T-helper 1 cell treated with Interleukin-12 subunit alpha and Interleukin-12 subunit beta and Interleukin-4 antibody, amounts not matched to agents 30 μg/mL and 1 μg/mL, for 36 hours (primary cell): Measurements from ENCODE around the gene USP48.
"Not testable (repeated sequence)": the region's sequence is repeated elsewhere in the genome, so short reads cannot be mapped to it uniquely, and the experiment has no call there.

Experiments used
- H3K27ac Mint-ChIP-seq: one replicate; pipeline ENCODE4 v1.8.0; 2021; ENCODE audit warnings: mild to moderate bottlenecking, mixed read lengths
- H3K27me3 Mint-ChIP-seq: one replicate; pipeline ENCODE4 v1.8.0; 2021; ENCODE audit warnings: low read depth, mixed read lengths
- H3K36me3 Mint-ChIP-seq: one replicate; pipeline ENCODE4 v1.8.0; 2021; ENCODE audit warnings: low read depth, mixed read lengths
- H3K4me1 Mint-ChIP-seq: one replicate; pipeline ENCODE4 v1.8.0; 2021; ENCODE audit warnings: low read depth, mixed read lengths
- H3K4me3 Mint-ChIP-seq: one replicate; pipeline ENCODE4 v1.8.0; 2021; ENCODE audit warnings: mild to moderate bottlenecking, moderate library complexity, mixed read lengths
- H3K9me3 Mint-ChIP-seq: one replicate; pipeline ENCODE4 v1.8.0; 2021; ENCODE audit warnings: mixed read lengths

The USP48 gene

DNA sequence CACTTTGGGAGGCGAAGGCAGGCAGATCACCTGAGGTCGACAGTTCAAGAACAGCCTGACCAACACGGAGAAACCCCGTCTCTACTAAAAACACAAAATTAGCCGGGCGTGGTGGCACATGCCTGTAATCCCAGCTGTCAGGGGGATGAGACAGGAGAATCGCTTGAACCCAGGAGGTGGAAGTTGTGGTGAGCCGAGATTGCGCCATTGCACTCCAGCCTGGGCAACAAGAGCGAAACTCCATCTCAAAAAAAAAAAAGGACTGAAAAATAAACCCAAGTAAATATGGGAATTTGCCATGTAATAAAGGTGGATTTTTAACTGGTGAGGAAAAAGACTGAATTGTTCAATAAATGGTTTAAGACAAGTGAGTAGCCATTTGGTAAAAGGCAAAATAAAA, 11.3 kb downstream of the USP48 start:
- Mint-ChIP-seq H3K4me1 (peaks cover 33% of the 10 kb centered on the region), H3K36me3 (peaks cover 15% of the 10 kb centered on the region)
- H3K4me3 Mint-ChIP-seq, H3K27me3 Mint-ChIP-seq, H3K27ac Mint-ChIP-seq, H3K9me3 Mint-ChIP-seq: not testable (repeated sequence)

DNA sequence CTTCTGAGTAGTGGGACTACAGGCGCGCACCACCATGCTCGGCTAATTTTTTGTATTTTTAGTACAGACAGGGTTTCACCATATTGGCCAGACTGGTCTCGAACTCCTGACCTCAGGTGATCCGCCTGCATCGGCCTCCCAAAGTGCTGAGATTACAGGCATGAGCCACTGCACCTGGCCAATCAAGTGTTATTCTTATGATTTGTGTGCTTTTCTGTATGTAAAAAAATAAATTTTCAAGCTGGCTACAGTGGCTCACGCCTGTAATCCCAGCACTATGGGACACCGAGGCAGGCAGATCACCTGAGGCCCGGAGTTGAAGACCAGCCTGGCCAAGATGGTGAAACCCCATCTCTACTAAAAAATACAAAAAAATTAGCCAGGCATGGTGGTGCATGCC, 12.3 kb downstream of the USP48 start:
- H3K27ac Mint-ChIP-seq, H3K27me3 Mint-ChIP-seq, H3K9me3 Mint-ChIP-seq, H3K4me3 Mint-ChIP-seq: not testable (repeated sequence)
- Mint-ChIP-seq H3K36me3 (peaks cover 12% of the 10 kb centered on the region), H3K4me1 (peaks cover 32% of the 10 kb centered on the region)

DNA sequence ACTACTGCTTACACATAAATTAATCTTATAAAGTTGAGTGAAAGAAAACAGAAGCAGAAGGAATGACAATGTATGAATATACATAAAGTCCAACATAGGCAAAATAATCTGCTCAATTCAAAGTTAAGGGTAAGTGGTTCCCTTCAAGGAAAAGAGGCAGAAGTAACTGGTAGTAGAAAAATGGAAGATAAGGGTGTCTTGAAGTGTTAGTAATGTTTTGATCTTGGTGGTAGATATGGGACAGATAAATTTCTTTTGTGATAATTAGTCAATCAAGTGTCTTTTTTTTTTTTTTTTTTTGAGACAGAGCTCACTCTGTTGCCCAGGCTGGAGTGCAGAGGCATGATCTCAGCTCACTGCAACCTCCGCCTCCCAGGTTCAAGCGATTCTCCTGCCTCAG, 12.7 kb downstream of the USP48 start:
- Mint-ChIP-seq H3K27me3 (no peaks in the 10 kb centered on the region), H3K36me3 (peaks cover 12% of the 10 kb centered on the region), H3K4me3 (no peak overlapping the region), H3K9me3 (no peaks in the 10 kb centered on the region), H3K4me1 (peaks cover 31% of the 10 kb centered on the region), H3K27ac (no peak overlapping the region)

DNA sequence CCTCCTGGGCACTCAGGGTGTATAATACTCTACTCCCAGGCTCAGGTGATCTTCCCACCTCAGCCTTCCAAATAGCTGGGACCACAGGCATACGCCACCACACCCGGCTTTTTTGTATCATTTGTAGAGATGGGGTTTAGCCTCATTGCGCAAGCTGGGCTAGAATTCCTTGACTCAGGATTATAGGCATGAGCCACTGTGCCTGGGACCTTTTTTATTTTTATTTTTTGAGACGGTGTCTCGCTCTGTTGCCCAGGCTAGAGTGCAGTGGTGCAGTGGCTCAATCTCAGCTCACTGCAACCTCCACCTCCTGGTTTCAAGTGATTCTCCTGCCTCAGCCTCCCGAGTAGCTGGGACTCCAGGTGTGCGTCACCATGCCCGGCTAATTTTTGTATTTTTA, 15.8 kb downstream of the USP48 start:
- peaks cover 34% of the 10 kb centered on the region for H3K4me1 Mint-ChIP-seq
- H3K4me3 Mint-ChIP-seq, H3K27ac Mint-ChIP-seq, H3K36me3 Mint-ChIP-seq, H3K9me3 Mint-ChIP-seq, H3K27me3 Mint-ChIP-seq: not testable (repeated sequence)

DNA sequence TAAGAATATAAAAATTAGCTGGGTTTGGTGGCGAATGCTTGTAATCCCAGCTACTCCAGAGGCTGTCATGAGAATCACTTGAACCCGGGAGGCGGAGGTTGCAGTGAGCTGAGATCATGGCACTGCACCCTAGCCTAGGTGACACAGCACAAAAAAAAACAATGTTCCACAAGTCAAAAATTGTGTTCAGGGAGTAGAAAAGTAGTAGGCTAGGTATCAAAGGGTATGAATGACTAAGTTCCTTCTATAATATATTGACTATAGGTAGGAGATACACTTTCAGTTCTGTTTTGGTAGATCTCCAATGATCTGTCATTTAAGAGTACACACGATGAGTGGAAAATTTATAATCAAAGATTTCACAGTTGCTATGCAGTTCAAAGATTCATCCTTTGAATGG, 16.7 kb downstream of the USP48 start:
- H3K4me3 Mint-ChIP-seq = no peak overlapping the region
- no peak overlapping the region for H3K27ac Mint-ChIP-seq
- H3K4me1 Mint-ChIP-seq = peaks cover 35% of the 10 kb centered on the region
- H3K27me3 Mint-ChIP-seq = no peaks in the 10 kb centered on the region
- no peaks in the 10 kb centered on the region for H3K9me3 Mint-ChIP-seq
- H3K36me3 Mint-ChIP-seq = peaks cover 9% of the 10 kb centered on the region

DNA sequence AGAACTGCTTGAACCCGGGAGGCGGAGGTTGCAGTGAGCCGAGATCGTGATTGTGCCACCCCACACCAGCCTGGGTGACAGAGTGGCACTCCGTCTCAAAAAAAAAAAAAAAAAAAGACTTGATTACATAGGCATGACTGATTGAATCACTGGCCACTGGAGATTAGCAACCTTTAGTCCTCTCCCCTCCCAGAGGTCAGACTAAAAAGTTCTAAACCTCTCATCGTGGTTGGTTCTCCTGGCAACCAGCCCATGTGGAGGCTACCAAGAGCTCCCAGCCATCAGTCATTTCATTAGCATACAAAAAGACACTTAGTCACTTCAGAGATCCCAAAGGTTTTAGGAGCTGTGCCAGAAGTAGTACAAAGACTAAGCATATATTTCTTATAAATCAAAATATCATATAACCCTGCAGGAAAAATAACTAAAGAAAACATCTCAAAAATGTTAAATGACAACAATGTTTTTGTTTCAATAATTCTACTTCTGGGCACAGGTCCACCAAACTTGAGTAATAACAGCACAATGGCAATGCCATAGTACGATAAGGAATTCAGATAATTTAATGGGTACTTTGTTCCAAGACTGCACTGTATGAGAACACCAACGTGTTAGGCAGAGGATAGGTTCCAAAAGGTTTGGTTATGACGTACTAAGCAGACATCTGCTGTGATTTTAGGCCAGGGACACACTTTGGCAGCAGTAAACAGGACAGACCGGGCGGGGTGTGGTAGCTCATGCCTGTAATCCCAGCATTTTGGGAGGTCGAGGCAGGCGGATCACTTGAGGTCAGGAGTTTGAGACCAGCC, 18.1 kb downstream of the USP48 start:
- Mint-ChIP-seq H3K27me3 (no peaks in the 10 kb centered on the region), H3K4me3 (no peak overlapping the region), H3K4me1 (peaks cover 32% of the 10 kb centered on the region), H3K27ac (no peak overlapping the region), H3K36me3 (peaks cover 4% of the 10 kb centered on the region), H3K9me3 (no peaks in the 10 kb centered on the region)

DNA sequence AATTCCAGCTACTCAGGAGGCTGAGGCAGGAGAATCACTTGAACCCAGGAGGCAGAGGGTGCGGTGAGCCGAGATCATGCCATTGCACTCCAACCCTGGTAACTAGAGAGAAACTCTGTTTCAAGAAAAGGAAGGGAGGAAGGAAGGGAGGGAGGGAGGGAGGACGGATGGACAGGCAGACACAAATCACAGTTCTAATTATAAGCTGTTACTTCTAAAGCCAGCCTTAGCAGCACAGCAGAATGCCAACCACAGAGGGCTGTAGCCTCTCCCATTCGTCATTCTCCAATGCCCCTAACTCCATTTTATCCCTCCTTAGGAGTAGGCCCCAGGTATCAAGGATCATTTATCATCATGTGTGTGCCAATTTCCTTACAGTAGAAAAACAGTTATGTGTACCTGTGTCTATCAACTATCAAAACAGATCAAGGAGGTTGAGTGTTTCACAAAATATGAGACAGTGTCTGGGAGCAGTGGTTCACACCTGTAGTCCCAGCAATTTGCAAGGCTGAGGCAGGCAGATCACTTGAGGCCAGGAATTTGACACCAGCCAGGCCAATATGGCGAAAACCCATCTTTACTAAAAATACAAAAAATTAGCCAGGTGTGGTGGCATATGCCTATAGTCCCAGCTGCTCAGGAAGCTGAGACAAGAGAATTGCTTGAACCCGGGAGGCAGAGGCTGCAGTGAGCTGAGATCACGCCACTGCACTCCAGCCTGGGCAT, 19.1 kb downstream of the USP48 start:
- Mint-ChIP-seq H3K27ac (no peak overlapping the region), H3K9me3 (no peaks in the 10 kb centered on the region), H3K4me3 (no peak overlapping the region), H3K27me3 (no peaks in the 10 kb centered on the region), H3K4me1 (peaks cover 36% of the 10 kb centered on the region), H3K36me3 (peaks cover 1% of the 10 kb centered on the region)

DNA sequence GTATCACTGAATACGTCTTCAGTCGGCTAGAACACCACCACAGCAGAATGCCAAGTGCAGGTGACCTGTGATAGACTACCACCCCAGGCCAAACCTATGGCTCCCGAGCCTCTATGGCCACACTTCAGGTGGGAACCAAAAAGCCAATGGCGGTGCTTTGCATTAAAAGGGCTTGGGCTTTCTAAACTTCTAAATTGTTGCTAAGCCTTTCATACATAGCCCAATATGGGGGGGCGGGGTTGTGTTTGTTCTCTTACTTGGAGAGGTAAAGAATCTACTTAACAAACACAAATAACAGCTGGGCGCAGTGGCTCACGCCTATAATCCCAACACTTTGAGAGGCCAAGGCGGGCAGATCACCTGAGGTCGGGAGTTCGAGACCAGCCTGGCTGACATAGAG, 19.7 kb downstream of the USP48 start:
- Mint-ChIP-seq H3K9me3 (no peaks in the 10 kb centered on the region), H3K4me1 (peaks cover 29% of the 10 kb centered on the region), H3K4me3 (no peak overlapping the region), H3K27ac (no peak overlapping the region), H3K27me3 (no peaks in the 10 kb centered on the region), H3K36me3 (no peaks in the 10 kb centered on the region)

DNA sequence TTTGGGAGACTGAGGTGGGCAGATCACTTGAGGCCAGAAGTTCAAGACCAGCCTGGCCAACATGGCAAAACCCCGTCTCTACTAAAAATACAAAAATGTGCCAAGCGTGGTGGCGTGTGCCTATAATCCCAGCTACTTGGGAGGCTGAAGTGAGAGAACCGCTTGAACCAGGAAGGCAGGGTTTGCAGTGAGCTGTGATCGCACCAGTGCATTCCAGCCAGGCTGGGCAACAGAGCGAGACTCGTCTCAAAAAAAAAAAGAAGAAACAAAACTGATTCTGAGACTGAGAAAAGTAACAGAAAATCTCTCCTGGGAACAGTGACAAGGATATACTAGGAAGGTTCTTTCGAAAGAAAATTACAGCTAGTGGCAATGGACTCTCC, 20.9 kb downstream of the USP48 start:
- no peak overlapping the region for H3K4me3 Mint-ChIP-seq
- no peak overlapping the region for H3K27ac Mint-ChIP-seq
- peaks cover 27% of the 10 kb centered on the region for H3K4me1 Mint-ChIP-seq
- H3K36me3 Mint-ChIP-seq = no peaks in the 10 kb centered on the region
- no peaks in the 10 kb centered on the region for H3K9me3 Mint-ChIP-seq
- H3K27me3 Mint-ChIP-seq = no peaks in the 10 kb centered on the region

DNA sequence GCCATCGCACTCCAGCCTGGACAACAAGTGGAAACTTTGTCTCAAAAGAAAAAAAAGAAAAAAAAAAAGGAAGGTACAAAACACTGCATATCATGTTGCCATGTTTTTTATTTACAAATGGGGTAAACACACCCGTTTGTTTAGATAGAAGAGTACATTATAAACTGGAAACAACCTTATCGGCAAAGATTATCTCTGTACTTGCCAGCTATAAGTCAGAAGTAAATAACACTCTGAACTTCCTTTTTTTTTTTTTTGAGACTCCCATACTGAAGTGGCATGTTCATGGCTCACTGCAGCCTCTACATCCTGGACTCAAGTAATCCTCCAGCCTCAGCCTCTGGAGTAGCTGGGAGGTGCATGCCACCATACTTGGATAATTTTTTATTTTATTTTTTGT, 21.9 kb downstream of the USP48 start:
- Mint-ChIP-seq H3K9me3 (no peaks in the 10 kb centered on the region), H3K27me3 (no peaks in the 10 kb centered on the region), H3K4me1 (peaks cover 26% of the 10 kb centered on the region), H3K36me3 (peaks cover 2% of the 10 kb centered on the region), H3K4me3 (no peak overlapping the region), H3K27ac (no peak overlapping the region)

DNA sequence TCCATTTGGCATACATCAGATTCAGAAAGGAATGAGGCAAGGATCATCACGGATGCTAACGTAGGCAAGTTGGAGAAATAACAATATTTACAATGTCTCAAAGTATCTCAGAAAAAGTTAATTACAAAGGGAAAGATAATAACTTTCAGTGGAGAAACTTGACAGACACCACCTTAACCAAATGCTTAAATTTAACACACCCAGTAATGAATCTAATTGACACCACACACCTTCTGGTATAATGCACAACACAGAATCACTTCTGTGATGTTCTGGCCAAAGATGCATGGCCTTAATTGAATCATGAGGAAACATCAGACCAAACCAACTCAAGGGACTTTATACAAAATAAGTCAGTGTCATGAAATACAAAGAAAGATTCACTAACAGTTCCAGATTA, 23.1 kb downstream of the USP48 start:
- H3K27me3 Mint-ChIP-seq = no peaks in the 10 kb centered on the region
- H3K27ac Mint-ChIP-seq = no peak overlapping the region
- H3K36me3 Mint-ChIP-seq = peaks cover 5% of the 10 kb centered on the region
- no peak overlapping the region for H3K4me3 Mint-ChIP-seq
- no peaks in the 10 kb centered on the region for H3K9me3 Mint-ChIP-seq
- H3K4me1 Mint-ChIP-seq = peaks cover 18% of the 10 kb centered on the region

DNA sequence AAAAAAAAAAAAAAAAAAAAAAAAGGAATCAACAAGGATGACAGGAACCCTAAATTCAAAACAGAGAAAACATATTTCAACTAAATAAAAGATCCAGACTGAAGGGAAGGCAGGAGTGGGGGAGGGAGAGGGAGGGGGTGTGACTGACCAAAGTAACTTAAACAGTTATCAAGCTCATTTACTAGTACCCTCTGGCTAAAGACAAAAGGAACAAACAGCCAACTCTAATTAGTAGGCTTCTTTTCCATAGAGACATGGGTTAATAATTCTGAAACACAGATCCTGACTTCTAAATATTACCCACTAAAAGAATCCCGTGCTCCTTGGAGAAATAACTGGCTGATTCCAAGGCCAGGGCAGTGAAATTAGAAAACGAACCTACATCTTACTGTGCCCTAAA, 23.8 kb downstream of the USP48 start:
- no peak overlapping the region for H3K27ac Mint-ChIP-seq
- no peaks in the 10 kb centered on the region for H3K27me3 Mint-ChIP-seq
- peaks cover 11% of the 10 kb centered on the region for H3K36me3 Mint-ChIP-seq
- H3K4me3 Mint-ChIP-seq = no peak overlapping the region
- no peaks in the 10 kb centered on the region for H3K9me3 Mint-ChIP-seq
- H3K4me1 Mint-ChIP-seq = peaks cover 16% of the 10 kb centered on the region

DNA sequence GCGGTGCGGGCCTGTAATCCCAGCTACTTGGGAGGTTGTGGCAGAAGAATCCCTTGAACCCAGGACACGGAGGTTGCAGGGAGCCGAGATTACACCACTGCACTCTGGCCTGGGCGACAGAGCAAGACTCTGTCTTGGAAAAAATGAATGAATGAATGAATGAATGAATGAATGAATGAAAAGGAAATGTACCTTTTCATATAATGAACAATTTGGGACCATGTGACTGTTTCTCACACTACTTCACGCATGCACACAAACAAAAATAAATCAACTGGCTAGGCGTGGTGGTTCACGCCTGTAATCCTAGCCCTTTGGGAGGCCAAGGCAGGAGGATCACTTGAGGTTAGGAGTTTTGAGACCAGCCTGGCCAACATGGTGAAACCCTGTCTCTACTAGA, 24.3 kb downstream of the USP48 start:
- no peaks in the 10 kb centered on the region for H3K27me3 Mint-ChIP-seq
- H3K27ac Mint-ChIP-seq = no peak overlapping the region
- no peak overlapping the region for H3K4me3 Mint-ChIP-seq

DNA sequence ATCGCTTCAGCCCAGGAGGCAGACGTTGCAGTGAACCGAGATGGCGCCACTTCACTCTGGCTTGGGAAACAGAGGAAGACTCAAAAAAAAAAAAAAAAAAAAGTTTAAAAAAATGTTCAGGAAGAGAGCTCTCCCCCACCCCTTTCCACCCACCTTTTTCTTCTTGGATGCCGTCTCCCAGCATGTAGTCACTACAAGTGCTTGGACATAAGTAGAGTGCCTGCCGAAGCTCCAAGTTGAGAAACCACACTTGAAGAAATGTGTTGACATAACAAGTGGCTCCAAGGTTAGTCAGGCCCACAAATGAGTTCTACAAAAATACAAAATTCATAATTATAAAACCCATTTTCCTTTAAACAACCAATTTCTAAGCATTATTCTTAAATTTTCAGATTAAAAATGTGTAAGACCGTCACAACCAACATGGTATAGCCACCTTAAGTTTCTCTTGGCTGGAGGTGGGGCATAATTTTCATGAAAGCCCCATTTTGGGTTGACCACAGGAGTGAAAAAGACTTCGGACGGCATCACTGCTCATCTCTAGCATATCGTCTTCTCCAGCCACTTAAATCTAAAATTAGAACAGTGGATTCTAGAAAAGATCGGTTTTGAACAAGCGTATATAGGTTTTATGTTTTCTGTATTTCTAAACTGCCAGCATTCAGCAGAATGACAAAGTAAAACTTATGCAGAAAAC, 26.4 kb downstream of the USP48 start:
- H3K27me3 Mint-ChIP-seq = no peaks in the 10 kb centered on the region
- H3K4me1 Mint-ChIP-seq = peaks cover 10% of the 10 kb centered on the region
- H3K36me3 Mint-ChIP-seq = peaks cover 20% of the 10 kb centered on the region
- H3K4me3 Mint-ChIP-seq = no peak overlapping the region
- H3K9me3 Mint-ChIP-seq = no peaks in the 10 kb centered on the region
- no peak overlapping the region for H3K27ac Mint-ChIP-seq

More for the DNA sequence above, 24.3 kb downstream of the USP48 start:
- Mint-ChIP-seq H3K9me3 (no peaks in the 10 kb centered on the region), H3K4me1 (peaks cover 16% of the 10 kb centered on the region), H3K36me3 (peaks cover 12% of the 10 kb centered on the region)

DNA sequence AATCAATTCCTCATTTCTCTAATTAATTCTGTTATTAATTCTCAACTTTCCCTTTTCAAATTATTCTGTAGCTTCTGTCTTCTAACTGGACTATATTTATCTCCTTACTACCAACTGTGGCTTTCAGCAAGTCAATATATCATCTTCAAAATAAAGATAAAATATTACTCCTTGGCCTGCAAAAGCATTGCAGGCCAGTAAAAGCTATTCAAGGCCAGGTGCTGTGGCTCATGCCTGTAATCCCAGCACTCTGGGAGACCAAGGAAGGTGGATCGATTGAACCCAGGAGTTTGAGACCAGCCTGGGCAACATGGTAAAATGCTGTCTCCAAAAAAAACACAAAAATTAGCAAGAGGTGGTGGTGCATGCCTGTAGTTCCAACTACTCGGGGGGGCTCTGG, 27.9 kb downstream of the USP48 start:
- Mint-ChIP-seq H3K27me3 (no peaks in the 10 kb centered on the region), H3K4me1 (peaks cover 10% of the 10 kb centered on the region), H3K4me3 (no peak overlapping the region), H3K27ac (no peak overlapping the region), H3K36me3 (peaks cover 27% of the 10 kb centered on the region), H3K9me3 (no peaks in the 10 kb centered on the region)
